IPS DF 6.9 (cell line): ENCODE data around the gene GSTM5.
"Not testable (repeated sequence)": the region's sequence is repeated elsewhere in the genome, so short reads cannot be mapped to it uniquely, and the experiment has no call there.

ENCODE experiments used
- DNase-seq: peaks from one replicate; pipeline ENCODE4 v3.0.0-alpha.2; 2013; ENCODE audit warnings: low read depth, low spot score
- H3K27ac ChIP-seq: one replicate; pipeline ENCODE4 v1.5.1; 2013; ENCODE audit warnings: low read length, control low read depth
- H3K27me3 ChIP-seq: 2 replicates; pipeline ENCODE4 v1.6.1; 2013; ENCODE audit warnings: mild to moderate bottlenecking, low read length; ENCODE audit not compliant: control insufficient read depth, insufficient read depth
- H3K36me3 ChIP-seq: 2 replicates; pipeline ENCODE4 v1.6.1; 2013; ENCODE audit warnings: low read length; ENCODE audit not compliant: control insufficient read depth, insufficient read depth
- H3K4me1 ChIP-seq: 2 replicates; pipeline ENCODE4 v1.6.1; 2013; ENCODE audit warnings: low read length; ENCODE audit not compliant: control insufficient read depth, insufficient read depth
- H3K4me3 ChIP-seq: 2 replicates; pipeline ENCODE4 v1.5.1; 2013; ENCODE audit warnings: mild to moderate bottlenecking, low read length
- H3K9me3 ChIP-seq: 2 replicates; pipeline ENCODE4 v1.6.1; 2013; ENCODE audit warnings: low read length, inconsistent platforms; ENCODE audit not compliant: control insufficient read depth, insufficient read depth
- WGBS: extraction: QIAGEN DNeasy Blood & Tissue Kit; methylation state at CpG from one replicate; pipeline ENCODE4 v1.1.7; 2013; ENCODE audit warnings: mixed read lengths, missing lambda C conversion rate; ENCODE audit not compliant: insufficient read length, insufficient coverage; 5-methylcytosine and 5-hydroxymethylcytosine counted together

The GSTM5 gene

GRCh38 chr1:109761227-109762038, 49.4 kb downstream of the GSTM5 start:
- no CpG with 5 or more reads among the region's 14 CpGs for WGBS
- no peaks in the 10 kb centered on the region for H3K9me3 ChIP-seq
- no peak overlapping the region for H3K27ac ChIP-seq
- H3K27me3 ChIP-seq, result no peaks in the 10 kb centered on the region
- DNase-seq, result no peak
- no peaks in the 10 kb centered on the region for H3K4me1 ChIP-seq
- H3K36me3 ChIP-seq, result no peaks in the 10 kb centered on the region; the same call in 1 of the 2 replicates
- H3K4me3 ChIP-seq, result no peak overlapping the region

DNA sequence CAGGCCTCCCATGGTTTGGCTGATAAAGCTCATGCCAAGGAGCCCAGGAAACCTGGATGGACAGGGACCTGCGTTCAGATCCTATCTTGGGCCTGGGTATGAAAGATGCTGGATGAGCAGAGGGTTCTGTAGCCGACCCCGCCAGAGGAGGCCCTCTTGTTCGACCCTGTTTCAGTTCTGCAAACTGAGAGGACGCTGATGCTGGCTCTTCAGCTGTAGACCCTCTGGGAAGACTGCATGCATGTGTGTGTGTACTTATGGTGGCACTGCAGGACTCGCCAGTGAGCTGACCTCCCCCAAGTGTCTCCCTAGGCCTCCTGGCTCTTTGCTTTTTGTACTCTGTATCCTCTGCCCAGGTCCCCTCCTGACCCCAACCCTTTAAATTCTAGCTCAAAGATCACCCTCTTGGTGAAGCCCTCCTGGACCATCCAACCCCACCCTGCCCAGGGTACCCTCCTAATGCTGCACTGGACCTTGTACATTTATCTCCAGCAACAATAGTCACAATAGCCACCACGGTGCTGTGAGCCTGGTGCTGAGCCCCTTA, 50.1 kb downstream of the GSTM5 start:
- no peaks in the 10 kb centered on the region for H3K27me3 ChIP-seq
- WGBS, result no CpG with 5 or more reads among the region's 7 CpGs
- H3K27ac ChIP-seq, result no peak overlapping the region
- no peaks in the 10 kb centered on the region for H3K4me1 ChIP-seq
- H3K9me3 ChIP-seq, result no peaks in the 10 kb centered on the region
- H3K4me3 ChIP-seq, result no peak overlapping the region
- no peak for DNase-seq
- no peaks in the 10 kb centered on the region; the same call in 1 of the 2 replicates for H3K36me3 ChIP-seq

DNA sequence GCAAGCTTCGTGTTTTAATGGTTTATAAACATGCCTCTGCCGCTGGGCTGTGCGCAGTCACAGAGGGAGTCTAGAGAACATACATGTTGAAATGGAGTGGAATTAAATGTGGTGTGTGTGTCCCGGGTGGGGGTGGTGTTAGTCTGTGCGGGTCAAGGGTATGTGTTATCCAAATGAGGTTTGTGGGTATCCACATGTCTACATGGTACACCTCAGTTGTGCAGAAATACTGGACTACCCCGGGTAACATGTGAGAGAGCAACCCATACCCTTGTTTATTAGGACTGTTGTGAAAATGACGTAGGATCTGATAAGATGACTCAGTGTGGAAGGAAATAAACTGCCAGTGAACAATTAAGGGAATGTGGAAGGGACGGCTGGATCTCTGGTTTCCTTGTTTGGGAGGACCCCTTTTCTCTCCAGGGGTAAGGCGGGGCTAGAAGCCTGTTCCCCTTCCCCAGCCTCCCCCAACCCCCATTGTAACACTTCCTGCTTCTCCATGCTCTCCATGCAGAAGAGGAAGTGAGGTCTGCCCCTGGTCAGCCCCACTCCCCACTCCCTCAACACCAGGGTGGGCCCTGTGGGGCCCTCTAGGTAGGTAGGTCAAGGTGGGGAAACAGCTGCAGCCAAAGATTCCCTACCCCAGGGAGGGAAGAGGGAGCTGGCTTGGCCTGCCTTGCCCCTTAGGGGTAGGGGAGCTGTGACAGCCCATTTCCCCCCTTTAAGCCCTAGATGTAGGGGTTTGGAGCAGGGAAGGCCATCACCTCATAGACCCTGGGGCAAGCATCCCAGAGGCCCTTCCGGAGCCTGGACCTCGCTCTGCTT, 51.0 kb downstream of the GSTM5 start:
- H3K27me3 ChIP-seq, result no peaks in the 10 kb centered on the region
- H3K4me3 ChIP-seq, result no peak overlapping the region
- H3K9me3 ChIP-seq, result no peaks in the 10 kb centered on the region
- no peaks in the 10 kb centered on the region; the same call in 1 of the 2 replicates for H3K36me3 ChIP-seq
- no peaks in the 10 kb centered on the region for H3K4me1 ChIP-seq
- no peak for DNase-seq
- WGBS, result no CpG with 5 or more reads among the region's 11 CpGs
- no peak overlapping the region for H3K27ac ChIP-seq

GRCh38 chr1:109763646-109764415, 51.8 kb downstream of the GSTM5 start, which contains the start of gene EPS8L3:
Gene EPS8L3 (minus strand): TSS chr1:109763923. CDS start chr1:109761749, 2,174 bp downstream.
- Histone ChIP-seq H3K27me3 (no peaks in the 10 kb centered on the region), H3K9me3 (no peaks in the 10 kb centered on the region), H3K36me3 (no peaks in the 10 kb centered on the region; the same call in 1 of the 2 replicates), H3K4me3 (no peak within 1 kb of the TSS), H3K4me1 (no peaks in the 10 kb centered on the region), H3K27ac (no peak within 1 kb of the TSS)
- WGBS, result no CpG with 5 or more reads among the region's 11 CpGs
- no peak for DNase-seq

GRCh38 chr1:109764561-109765482, 52.8 kb downstream of the GSTM5 start:
- no peaks in the 10 kb centered on the region for H3K27me3 ChIP-seq
- H3K36me3 ChIP-seq, result no peaks in the 10 kb centered on the region; the same call in 1 of the 2 replicates
- H3K4me3 ChIP-seq, result no peak overlapping the region
- no CpG with 5 or more reads among the region's 13 CpGs for WGBS
- H3K9me3 ChIP-seq, result no peaks in the 10 kb centered on the region
- no peak overlapping the region for H3K27ac ChIP-seq
- H3K4me1 ChIP-seq, result no peaks in the 10 kb centered on the region
- DNase-seq, result no peak

- WGBS, result no CpG with 5 or more reads among the region's 4 CpGs
- H3K4me1 ChIP-seq, result no peaks in the 10 kb centered on the region; the same call in 1 of the 2 replicates
- DNase-seq, result no peak
- H3K27me3 ChIP-seq, result no peaks in the 10 kb centered on the region
- H3K4me3 ChIP-seq, result no peak overlapping the region
- no peaks in the 10 kb centered on the region for H3K9me3 ChIP-seq
- H3K27ac ChIP-seq, result no peak overlapping the region
- no peaks in the 10 kb centered on the region; the same call in 1 of the 2 replicates for H3K36me3 ChIP-seq
These were observed 53.4 kb downstream of the GSTM5 start for GRCh38 chr1:109765483-109765815.

DNA sequence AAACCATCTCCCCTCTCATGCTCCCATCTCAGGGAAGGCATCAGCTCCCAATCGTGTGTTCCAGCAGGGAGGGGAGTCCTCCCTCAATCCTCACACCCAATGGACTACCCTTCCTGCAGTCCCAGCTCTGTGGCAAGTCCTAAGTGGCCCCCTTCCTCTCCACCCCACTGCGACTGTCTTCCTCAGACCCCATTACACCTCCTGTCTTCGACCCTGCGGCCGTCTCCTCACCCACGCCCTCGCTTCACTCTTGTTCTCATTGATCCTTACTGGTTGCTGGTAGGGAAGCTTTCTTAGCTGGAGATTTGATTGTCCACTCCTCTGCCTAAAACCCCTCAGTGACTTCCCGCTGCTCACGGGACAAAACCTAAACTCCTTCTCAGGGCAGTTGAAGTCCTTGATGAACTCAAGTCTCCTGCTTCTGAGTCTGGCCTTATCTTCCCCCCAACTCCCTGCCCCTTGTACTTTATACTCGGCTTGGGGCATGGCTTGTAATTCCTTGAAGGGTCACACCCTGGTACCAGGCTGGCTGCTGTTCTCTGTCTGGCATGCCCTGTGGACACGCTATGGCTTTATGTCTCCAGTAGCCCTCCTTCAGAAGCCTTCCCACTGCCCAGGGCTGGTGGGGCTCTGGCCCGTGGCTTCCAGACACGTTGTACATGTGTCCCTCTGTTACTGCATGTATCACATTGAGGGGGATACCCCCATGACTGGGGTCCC, 54.0 kb downstream of the GSTM5 start:
- Histone ChIP-seq H3K27me3 (no peaks in the 10 kb centered on the region), H3K4me3 (no peak overlapping the region), H3K27ac (no peak overlapping the region), H3K9me3 (no peaks in the 10 kb centered on the region), H3K4me1 (no peaks in the 10 kb centered on the region; the same call in 1 of the 2 replicates), H3K36me3 (no peaks in the 10 kb centered on the region; the same call in 1 of the 2 replicates)
- no CpG with 5 or more reads among the region's 13 CpGs for WGBS
- no peak for DNase-seq

- no CpG with 5 or more reads among the region's 17 CpGs for WGBS
- not testable (repeated sequence) for H3K9me3 ChIP-seq, H3K4me3 ChIP-seq, H3K27ac ChIP-seq, H3K27me3 ChIP-seq, H3K4me1 ChIP-seq, DNase-seq, H3K36me3 ChIP-seq
These were observed 55.1 kb downstream of the GSTM5 start for GRCh38 chr1:109766991-109767636.
